CD8-positive, alpha-beta memory T cell (primary cell): ENCODE measurements around the gene SOX2. TPM values are rescaled to one million over a fixed set of nuclear protein-coding genes. Genes with fewer than 3 reads are reported as not detected.

Experiments
- CTCF ChIA-PET: fragments of 350-600 bp; sonication (Branson Sonifier 250); formaldehyde crosslinking; loops from one replicate; lab custom pipeline; 2021; ENCODE audit warnings: antibody characterized with exemption; lab: Charles Lee
- POLR2A ChIA-PET: fragments of 350-600 bp; sonication (Branson Sonifier 250); formaldehyde crosslinking; loops from one replicate; lab custom pipeline; 2021; ENCODE audit warnings: antibody characterized with exemption; lab: Charles Lee
- DNase-seq, 5 donors: peaks; one replicate each; pipeline versions ENCODE4 v3.0.0 to v3.0.0-alpha.2; 2020 to 2022; ENCODE audit warnings: mixed read lengths in 1 of 5
- H3K27ac ChIP-seq: one replicate; pipeline ENCODE4 v1.7.0; 2013; ENCODE audit warnings: low read depth, mild to moderate bottlenecking, low read length, moderate library complexity
- H3K27me3 ChIP-seq: 2 replicates; pipeline ENCODE4 v1.7.0; 2013; ENCODE audit warnings: low read length, mild to moderate bottlenecking; ENCODE audit not compliant: insufficient read depth, poor library complexity, severe bottlenecking
- H3K36me3 ChIP-seq: 2 replicates; pipeline ENCODE4 v1.7.0; 2013; ENCODE audit warnings: mild to moderate bottlenecking, low read length, moderate library complexity; ENCODE audit not compliant: insufficient read depth
- H3K4me1 ChIP-seq: 2 replicates; pipeline ENCODE4 v1.7.0; 2013; ENCODE audit warnings: mild to moderate bottlenecking, low read length, moderate library complexity; ENCODE audit not compliant: insufficient read depth
- H3K4me3 ChIP-seq: 2 replicates; pipeline ENCODE4 v1.7.0; 2013; ENCODE audit warnings: mild to moderate bottlenecking, low read length
- H3K9me3 ChIP-seq: 2 replicates; pipeline ENCODE4 v1.7.0; 2013; ENCODE audit warnings: mild to moderate bottlenecking, low read length
- H3K27ac Mint-ChIP-seq, 8 donors: one replicate each; pipeline ENCODE4 v1.8.0; 2020 to 2021; ENCODE audit warnings: mixed read lengths in 8 of 8, mild to moderate bottlenecking in 6 of 8, inconsistent platforms in 3 of 8, moderate library complexity in 3 of 8
- H3K27me3 Mint-ChIP-seq, 2 donors: one replicate each; pipeline ENCODE4 v1.8.0; 2020 to 2021; ENCODE audit warnings: mixed read lengths in 2 of 2, mild to moderate bottlenecking in 1 of 2, moderate library complexity in 1 of 2
- H3K36me3 Mint-ChIP-seq, 3 donors: one replicate each; pipeline ENCODE4 v1.8.0; 2020 to 2021; ENCODE audit warnings: mixed read lengths in 3 of 3, inconsistent platforms in 1 of 3, mild to moderate bottlenecking in 1 of 3
- H3K4me1 Mint-ChIP-seq, 3 donors: one replicate each; pipeline ENCODE4 v1.8.0; 2020 to 2021; ENCODE audit warnings: mixed read lengths in 3 of 3, inconsistent platforms in 1 of 3, mild to moderate bottlenecking in 1 of 3
- H3K4me3 Mint-ChIP-seq, 7 donors: one replicate each; pipeline ENCODE4 v1.8.0; 2020 to 2021; ENCODE audit warnings: mixed read lengths in 7 of 7, mild to moderate bottlenecking in 6 of 7, moderate library complexity in 4 of 7, inconsistent platforms in 2 of 7
- H3K9me3 Mint-ChIP-seq, 5 donors: one replicate each; pipeline ENCODE4 v1.8.0; 2020 to 2022; ENCODE audit warnings: mixed read lengths in 5 of 5, mild to moderate bottlenecking in 3 of 5, moderate library complexity in 2 of 5, inconsistent platforms in 1 of 5
- polyA plus RNA-seq: library from polyadenylated mRNA; unstranded; fragments of 300-500 nt; fragmentation: Illumina TruSeq; gene quantifications from one replicate; pipeline ENCODE4 v1.2.3, GENCODE V29; 2021
- total RNA-seq, 2 experiments: library from RNA; stranded (reverse); gene quantifications; one replicate each; pipeline ENCODE4 v1.2.3, GENCODE V29; 2021

Gene SOX2
- total and polyA plus RNA-seq, 3 experiments from 2014 or later, result not detected

DNA sequence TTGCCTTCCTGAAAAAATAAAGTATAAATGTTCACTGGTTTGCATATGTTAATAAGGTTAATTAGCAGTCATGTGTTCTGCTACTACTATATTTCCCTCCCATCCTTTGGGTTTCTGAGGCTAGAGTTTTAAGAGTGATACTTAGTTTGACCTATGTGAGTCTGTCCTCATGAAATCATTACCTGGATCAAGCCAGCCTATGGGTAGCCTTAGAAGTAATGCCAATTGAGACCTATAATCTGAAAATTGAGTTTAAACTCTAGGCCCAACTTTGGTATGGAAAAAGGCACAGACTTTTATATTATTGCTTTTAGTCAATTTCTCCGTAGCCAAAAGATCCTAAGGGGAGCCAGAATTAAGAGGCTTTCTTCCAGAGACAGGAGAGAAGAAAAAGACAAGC lies 18.4 kb upstream of the SOX2 start:
- H3K4me3 Mint-ChIP-seq, result no peak overlapping the region
- DNase-seq, result no peak
- H3K4me1 Mint-ChIP-seq, result peaks cover 1 to 10% (median 4%) of the 10 kb centered on the region in 3 donors
- POLR2A ChIA-PET, result no interaction called here
- peaks cover 0 to 12% (median 5%) of the 10 kb centered on the region in 5 donors for H3K9me3 Mint-ChIP-seq
- Histone ChIP-seq H3K27me3 (peaks cover 25% of the 10 kb centered on the region), H3K9me3 (no peaks in the 10 kb centered on the region), H3K27ac (no peak overlapping the region), H3K4me1 (no peaks in the 10 kb centered on the region), H3K36me3 (no peaks in the 10 kb centered on the region), H3K4me3 (no peak overlapping the region)
- peaks cover 33 to 43% of the 10 kb centered on the region in 2 donors for H3K27me3 Mint-ChIP-seq
- H3K27ac Mint-ChIP-seq, result no peak overlapping the region
- H3K36me3 Mint-ChIP-seq, result no peaks in the 10 kb centered on the region
- CTCF ChIA-PET, result no interaction called here

DNA sequence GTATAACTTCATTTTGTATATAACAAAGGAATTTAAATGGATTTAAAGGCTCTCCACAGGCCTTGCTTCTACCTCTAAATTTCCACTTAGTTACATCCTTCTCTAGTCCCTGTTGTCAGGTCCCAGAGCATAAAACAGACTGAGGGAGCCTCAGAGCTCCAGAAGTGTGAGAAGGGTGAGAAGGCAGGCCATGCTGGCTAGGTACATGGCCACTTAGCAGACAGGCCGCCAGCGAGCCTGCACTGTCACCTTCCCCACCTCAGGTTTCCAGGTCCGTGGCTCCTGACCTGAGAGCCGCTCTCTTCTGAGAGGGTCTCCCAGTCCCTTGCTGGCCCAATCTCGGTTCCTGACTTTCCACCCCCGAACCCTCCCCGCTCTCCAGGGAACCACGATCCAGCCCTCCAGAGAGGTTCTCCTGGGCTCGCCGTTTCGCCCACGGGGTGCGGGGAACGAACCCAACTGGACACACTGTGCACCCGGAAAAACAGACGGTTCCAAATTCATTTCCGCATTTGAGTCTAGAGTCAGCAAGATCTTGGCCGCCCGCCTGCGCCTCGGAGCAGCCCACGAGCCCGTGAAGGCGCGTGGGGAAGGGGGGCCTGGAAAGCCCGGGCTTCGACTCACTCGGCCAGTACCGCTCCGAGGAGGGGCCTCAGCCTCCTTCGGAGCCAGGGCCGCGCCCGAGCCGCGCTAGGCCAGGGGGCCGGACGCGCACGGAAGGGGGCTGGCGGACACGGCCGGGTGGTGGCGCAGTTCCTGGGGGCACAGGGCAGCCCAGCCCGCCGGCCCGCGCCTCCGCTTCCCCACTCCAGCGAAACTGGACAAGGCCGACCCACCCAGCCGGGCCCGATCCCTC lies 16.7 kb upstream of the SOX2 start:
- Histone ChIP-seq H3K27me3 (peaks cover 25% of the 10 kb centered on the region), H3K36me3 (no peaks in the 10 kb centered on the region), H3K4me1 (no peaks in the 10 kb centered on the region), H3K27ac (no peak overlapping the region), H3K4me3 (no peak overlapping the region), H3K9me3 (no peaks in the 10 kb centered on the region)
- POLR2A ChIA-PET, result no interaction called here
- peaks cover 0 to 19% (median 8%) of the 10 kb centered on the region in 5 donors for H3K9me3 Mint-ChIP-seq
- no peak overlapping the region for H3K27ac Mint-ChIP-seq
- H3K4me3 Mint-ChIP-seq, result no peak overlapping the region
- CTCF ChIA-PET, result no interaction called here
- H3K4me1 Mint-ChIP-seq, result peaks cover 1 to 18% (median 5%) of the 10 kb centered on the region in 3 donors
- no peaks in the 10 kb centered on the region for H3K36me3 Mint-ChIP-seq
- H3K27me3 Mint-ChIP-seq, result peaks cover 45 to 60% of the 10 kb centered on the region in 2 donors
- no peak for DNase-seq

DNA sequence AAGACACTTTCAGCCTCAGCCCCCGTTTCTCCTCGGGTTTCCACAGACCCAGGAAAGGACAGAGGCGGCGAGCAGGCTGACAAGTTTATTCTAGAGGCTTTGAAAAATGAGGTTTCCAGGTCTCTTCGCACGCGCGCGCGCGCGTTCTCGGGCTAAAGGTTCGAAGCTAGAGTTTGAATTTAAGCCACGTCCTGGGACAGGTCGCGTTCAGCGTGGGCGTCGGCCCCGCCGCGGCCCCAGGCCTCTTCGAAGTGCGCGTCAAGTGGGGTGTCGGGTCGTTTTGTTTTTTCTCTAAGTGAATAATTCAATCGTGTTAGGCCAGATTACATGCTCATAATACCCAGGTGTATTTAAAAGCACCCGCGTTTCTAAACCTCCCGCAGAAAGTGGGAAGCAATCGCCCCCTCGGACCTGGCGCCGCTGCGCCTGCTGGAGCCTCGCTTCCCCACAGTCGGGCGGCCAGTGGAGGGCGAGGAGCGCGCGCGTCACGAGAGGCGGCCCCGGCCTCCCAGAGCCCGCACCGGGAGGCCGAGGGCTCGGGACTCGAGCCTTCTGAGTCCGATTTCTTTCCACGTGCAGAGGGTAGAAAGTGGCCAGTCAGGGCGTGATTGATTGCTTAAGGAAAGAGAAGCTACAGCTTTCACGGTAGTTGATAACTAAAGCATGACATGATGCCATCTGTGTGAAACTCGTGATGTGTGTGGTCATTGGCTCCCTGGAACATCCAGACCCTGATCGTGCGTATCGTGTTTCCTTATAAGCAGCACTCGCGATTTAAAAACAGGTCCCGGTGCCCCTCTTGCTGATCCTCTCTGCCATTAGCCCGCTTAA lies 15.8 kb upstream of the SOX2 start:
- H3K27ac ChIP-seq, result no peak overlapping the region
- H3K9me3 ChIP-seq, result no peaks in the 10 kb centered on the region
- H3K27me3 Mint-ChIP-seq, result peaks cover 52 to 65% of the 10 kb centered on the region in 2 donors
- ChIA-PET POLR2A (no interaction called here), CTCF (no interaction called here)
- H3K36me3 Mint-ChIP-seq, result no peaks in the 10 kb centered on the region
- H3K36me3 ChIP-seq, result no peaks in the 10 kb centered on the region
- peaks cover 10 to 26% (median 14%) of the 10 kb centered on the region in 3 donors for H3K4me1 Mint-ChIP-seq
- no peak overlapping the region for H3K27ac Mint-ChIP-seq
- H3K27me3 ChIP-seq, result peaks cover 25% of the 10 kb centered on the region
- H3K4me1 ChIP-seq, result peaks cover 7% of the 10 kb centered on the region
- no peak for DNase-seq
- no peak overlapping the region for H3K4me3 ChIP-seq
- H3K9me3 Mint-ChIP-seq, result peaks cover 0 to 25% (median 11%) of the 10 kb centered on the region in 5 donors
- peak overlapping the region in 1 of 7 donors; percentile 51 for H3K4me3 Mint-ChIP-seq

DNA sequence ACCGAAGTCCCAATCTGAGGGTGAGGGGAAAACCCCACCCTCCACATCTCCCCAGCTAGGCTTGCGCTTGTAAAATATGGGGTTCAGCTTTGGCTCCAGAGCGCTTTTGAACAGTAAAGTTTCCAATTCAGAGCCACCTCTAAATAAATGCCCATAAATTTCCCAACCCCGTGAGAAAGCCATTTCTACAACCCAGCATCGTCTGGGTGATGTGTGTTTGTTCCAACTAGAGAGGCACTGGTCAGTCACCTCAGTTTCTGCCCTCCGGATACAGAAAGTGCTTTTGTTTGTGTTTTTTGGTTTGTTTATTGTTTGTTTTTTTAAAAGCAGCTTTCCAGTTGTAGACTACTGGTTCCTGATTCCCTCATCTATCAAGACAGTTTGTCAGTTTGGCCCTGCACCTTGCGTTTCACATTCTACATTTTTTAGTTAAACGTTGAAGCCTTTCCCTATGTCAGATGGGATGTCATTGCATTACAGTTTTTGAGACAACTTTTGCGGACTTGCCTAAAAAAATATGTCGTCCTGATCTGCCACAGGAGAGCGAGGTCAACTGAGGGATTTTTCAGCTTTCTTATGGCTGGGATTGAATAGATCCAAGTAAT lies 15.0 kb upstream of the SOX2 start:
- peaks cover 57 to 74% of the 10 kb centered on the region in 2 donors for H3K27me3 Mint-ChIP-seq
- peaks cover 13 to 34% (median 18%) of the 10 kb centered on the region in 3 donors for H3K4me1 Mint-ChIP-seq
- H3K36me3 Mint-ChIP-seq, result no peaks in the 10 kb centered on the region
- Histone ChIP-seq H3K4me1 (peaks cover 10% of the 10 kb centered on the region), H3K36me3 (no peaks in the 10 kb centered on the region), H3K9me3 (no peaks in the 10 kb centered on the region), H3K4me3 (no peak overlapping the region), H3K27ac (no peak overlapping the region), H3K27me3 (peaks cover 27% of the 10 kb centered on the region)
- no peak overlapping the region for H3K27ac Mint-ChIP-seq
- H3K4me3 Mint-ChIP-seq, result peak overlapping the region in 3 of 7 donors; percentile 8 to 46 (median 40)
- DNase-seq, result no peak
- ChIA-PET POLR2A (no interaction called here), CTCF (no interaction called here)
- H3K9me3 Mint-ChIP-seq, result peaks cover 0 to 27% (median 11%) of the 10 kb centered on the region in 5 donors

DNA sequence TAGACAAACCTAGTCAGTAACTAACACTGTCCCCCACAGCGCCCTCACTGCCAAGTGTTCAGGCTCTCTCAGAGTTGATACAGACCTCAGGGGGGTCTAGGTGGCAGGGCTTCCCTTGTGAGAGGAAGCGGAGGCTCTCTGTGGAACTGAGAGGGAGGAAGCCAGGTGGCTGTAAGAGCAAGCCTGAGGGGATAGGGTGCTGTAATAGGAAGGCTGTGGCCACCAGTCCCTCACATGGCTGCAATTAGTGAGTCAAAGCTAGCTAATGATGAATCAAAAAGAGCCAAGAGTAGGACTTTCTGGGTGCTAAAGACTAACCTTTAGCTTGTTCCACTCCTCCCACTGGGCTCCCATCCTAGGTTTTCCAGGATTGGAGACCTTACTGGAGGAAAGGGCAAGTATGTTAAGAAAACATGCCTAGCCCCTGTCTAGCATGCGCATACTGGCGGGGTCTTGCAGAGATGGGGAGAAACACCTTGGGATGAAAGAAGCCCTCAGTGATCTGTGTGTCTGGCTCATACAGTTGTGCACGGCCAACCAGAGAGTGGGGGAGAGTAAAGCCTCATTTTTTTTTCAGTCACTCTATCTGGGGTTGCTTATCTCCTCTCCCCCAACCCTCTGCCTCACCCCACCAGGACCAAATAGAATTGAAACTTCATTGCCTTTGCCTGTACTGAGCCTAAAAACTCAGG lies 13.3 kb upstream of the SOX2 start:
- H3K36me3 Mint-ChIP-seq, result no peaks in the 10 kb centered on the region
- no peak overlapping the region for H3K27ac ChIP-seq
- no peak overlapping the region for H3K4me3 Mint-ChIP-seq
- peaks cover 72 to 83% of the 10 kb centered on the region in 2 donors for H3K27me3 Mint-ChIP-seq
- DNase-seq, result no peak
- no peaks in the 10 kb centered on the region for H3K9me3 ChIP-seq
- no peak overlapping the region for H3K27ac Mint-ChIP-seq
- peaks cover 18 to 39% (median 26%) of the 10 kb centered on the region in 3 donors for H3K4me1 Mint-ChIP-seq
- ChIA-PET CTCF (no interaction called here), POLR2A (no interaction called here)
- peaks cover 10% of the 10 kb centered on the region for H3K4me1 ChIP-seq
- no peaks in the 10 kb centered on the region for H3K36me3 ChIP-seq
- no peak overlapping the region for H3K4me3 ChIP-seq
- peaks cover 43% of the 10 kb centered on the region for H3K27me3 ChIP-seq
- H3K9me3 Mint-ChIP-seq, result peaks cover 0 to 37% (median 22%) of the 10 kb centered on the region in 5 donors

DNA sequence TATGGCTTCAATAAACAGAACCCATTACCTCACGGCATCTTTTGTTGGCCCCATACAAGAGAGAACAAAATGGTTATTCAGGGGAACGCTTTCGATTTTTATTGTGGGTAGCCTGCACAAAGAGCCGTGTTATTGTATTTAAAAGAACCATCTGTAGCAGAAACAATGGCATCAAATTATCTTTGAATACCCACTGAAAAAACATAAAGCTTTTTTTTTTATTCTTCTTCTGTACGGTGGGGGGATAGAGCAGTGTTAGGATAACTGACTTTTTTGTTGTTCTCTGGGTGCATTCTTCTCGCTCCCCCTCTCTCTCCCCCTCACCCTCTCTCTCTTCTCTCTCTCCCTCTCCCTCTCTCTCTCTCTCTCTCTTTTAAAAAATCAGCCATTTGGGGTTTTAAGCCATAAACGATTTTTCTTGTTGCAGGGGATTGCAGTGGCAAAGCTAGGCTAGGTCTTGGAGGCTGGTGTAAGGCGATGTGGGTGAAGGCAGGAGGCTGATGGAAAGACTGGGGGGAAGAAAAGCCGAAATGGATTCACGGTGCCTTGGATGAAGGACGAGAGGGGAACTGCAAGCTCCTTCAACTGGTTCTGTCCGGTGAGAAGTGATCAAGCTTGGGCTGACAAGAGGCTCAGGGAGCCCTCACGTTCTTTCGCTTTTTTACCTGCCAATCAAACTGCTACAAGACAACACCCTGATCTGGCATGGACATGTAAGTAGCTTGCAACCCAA lies 12.4 kb upstream of the SOX2 start:
- H3K4me1 Mint-ChIP-seq, result peaks cover 18 to 42% (median 28%) of the 10 kb centered on the region in 3 donors
- no peak overlapping the region for H3K27ac ChIP-seq
- no peak overlapping the region for H3K27ac Mint-ChIP-seq
- H3K4me3 ChIP-seq, result no peak overlapping the region
- CTCF ChIA-PET, result interaction anchor here (1.1 kb wide), 1 partner anchor 10 kb away, joined by 3 read pairs; no protein-coding TSS in a partner anchor
- no peaks in the 10 kb centered on the region for H3K36me3 Mint-ChIP-seq
- no peak for DNase-seq
- peaks cover 46% of the 10 kb centered on the region for H3K27me3 ChIP-seq
- H3K4me1 ChIP-seq, result peaks cover 10% of the 10 kb centered on the region
- no peaks in the 10 kb centered on the region for H3K9me3 ChIP-seq
- H3K4me3 Mint-ChIP-seq, result peak overlapping the region in 4 of 7 donors; percentile 6 to 33 (median 28)
- H3K27me3 Mint-ChIP-seq, result peaks cover 76 to 85% of the 10 kb centered on the region in 2 donors
- POLR2A ChIA-PET, result no interaction called here
- H3K36me3 ChIP-seq, result no peaks in the 10 kb centered on the region
- peaks cover 0 to 40% (median 24%) of the 10 kb centered on the region in 5 donors for H3K9me3 Mint-ChIP-seq
